C4-2B (cell line): Measurements from ENCODE around the gene ZNF70.

Experiments
- CTCF ChIP-seq: fragments of 450-650 bp; conservative IDR thresholded peaks from 2 replicates; pipeline ENCODE4 v1.5.1; 2017; ENCODE audit warnings: mild to moderate bottlenecking
- ZFX ChIP-seq: fragments of 450-650 bp; IDR thresholded peaks from 2 replicates; pipeline ENCODE4 v1.6.1; 2017

GRCh38 chr22:23777776-23778576 lies 27.1 kb upstream of the ZNF70 start:
- no peak for TF ChIP-seq CTCF
- TF ChIP-seq ZFX, result no peak
